ENCODE results near the gene TTC24.
"Not testable (repeated sequence)": the region's sequence is repeated elsewhere in the genome, so short reads cannot be mapped to it uniquely, and the experiment has no call there.

Gene TTC24

DNA sequence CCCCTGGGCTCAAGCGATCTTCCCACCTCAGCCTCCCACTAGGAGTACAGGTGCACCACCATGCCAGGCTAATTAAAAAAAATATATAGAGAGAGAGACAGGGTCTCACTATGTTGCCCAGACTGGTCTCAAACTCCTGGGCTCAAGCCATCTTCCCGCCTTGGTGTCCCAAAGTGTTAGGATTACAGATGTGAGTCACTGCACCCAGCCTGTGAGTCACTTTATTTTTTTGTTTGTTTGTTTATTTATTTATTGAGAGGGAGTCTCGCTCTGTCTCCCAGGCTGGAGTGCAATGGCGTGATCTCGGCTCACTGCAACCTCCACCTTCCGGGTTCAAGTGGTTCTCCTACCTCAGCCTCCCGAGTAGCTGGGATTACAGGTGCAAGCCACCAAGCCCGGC is 8.4 kb downstream of the TTC24 start:
- DNase-seq (ENCODE audit: low read depth) = not testable (repeated sequence)

DNA sequence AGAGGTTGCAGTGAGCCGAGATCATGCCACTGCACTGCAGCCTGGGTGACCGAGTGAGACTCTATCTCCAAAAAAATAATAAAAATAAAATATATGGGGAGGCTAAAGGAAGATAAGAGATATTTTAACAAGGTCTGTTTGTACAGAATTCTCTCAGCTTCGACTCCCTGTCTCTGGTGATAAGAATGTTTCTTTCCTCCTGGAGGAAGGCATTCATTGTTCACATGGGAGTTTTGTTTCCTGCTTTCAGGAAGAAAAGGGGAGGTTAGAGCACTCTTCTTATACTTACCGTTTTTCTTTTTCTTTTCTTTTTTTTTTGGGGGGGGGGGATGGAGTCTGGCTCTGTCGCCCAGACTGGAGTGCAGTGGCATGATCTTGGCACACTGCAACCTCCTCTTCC is 10.0 kb downstream of the TTC24 start:
- DNase-seq (ENCODE audit: low read depth) = no peak

DNA sequence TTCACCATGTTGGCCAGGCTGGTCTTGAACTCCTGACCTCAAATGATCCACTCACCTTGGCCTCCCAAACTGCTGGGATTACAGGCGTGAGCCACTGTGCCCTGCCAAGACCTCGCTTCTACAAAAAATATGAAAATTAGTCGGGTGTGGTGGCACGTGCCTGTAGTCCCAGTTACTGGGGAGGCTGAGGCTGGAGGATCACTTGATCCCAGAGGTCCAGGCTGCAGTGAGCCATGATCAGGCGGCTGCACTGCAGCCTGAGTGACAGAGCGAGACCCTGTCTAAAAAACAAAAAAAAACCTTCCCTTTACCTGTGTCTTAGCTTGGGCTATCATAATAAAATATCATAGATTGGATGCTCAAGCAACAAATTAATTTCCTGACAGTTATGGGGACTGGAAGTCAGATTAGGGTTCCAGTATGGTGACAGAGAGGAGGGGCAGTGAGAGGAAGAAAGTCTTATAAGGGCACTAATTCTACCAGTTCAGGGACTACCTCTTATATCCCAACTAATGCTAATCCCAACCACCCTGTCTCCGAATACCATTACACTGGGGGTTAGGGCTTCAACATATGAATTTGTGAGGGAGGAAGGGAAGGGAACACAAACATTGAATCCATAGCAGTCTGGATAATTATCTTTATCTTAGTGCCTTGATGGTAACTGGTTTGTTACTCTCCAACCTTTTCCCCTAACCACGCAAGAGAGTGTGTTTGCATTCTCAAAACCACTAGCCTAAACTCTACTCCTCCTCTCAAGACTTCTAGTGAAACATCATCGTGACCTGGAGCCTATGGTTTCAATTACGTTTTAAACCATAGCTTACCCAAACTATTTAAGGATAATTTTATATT is 11.0 kb downstream of the TTC24 start:
- DNase-seq (ENCODE audit: low read depth) = no peak

- DNase-seq (ENCODE audit: low read depth) = no peak
Observed at GRCh38 chr1:156591181-156591431, 11.6 kb downstream of the TTC24 start.

- DNase-seq (ENCODE audit: low read depth) = peak; percentile 52
Observed at GRCh38 chr1:156591432-156592157, 12.1 kb downstream of the TTC24 start, which contains the start of gene NAXE. NAXE (plus strand) TSS chr1:156591776; CDS start chr1:156591805, 29 bp downstream.

- DNase-seq (ENCODE audit: low read depth) = no peak
Observed at GRCh38 chr1:156592158-156592909, 12.8 kb downstream of the TTC24 start.

DNA sequence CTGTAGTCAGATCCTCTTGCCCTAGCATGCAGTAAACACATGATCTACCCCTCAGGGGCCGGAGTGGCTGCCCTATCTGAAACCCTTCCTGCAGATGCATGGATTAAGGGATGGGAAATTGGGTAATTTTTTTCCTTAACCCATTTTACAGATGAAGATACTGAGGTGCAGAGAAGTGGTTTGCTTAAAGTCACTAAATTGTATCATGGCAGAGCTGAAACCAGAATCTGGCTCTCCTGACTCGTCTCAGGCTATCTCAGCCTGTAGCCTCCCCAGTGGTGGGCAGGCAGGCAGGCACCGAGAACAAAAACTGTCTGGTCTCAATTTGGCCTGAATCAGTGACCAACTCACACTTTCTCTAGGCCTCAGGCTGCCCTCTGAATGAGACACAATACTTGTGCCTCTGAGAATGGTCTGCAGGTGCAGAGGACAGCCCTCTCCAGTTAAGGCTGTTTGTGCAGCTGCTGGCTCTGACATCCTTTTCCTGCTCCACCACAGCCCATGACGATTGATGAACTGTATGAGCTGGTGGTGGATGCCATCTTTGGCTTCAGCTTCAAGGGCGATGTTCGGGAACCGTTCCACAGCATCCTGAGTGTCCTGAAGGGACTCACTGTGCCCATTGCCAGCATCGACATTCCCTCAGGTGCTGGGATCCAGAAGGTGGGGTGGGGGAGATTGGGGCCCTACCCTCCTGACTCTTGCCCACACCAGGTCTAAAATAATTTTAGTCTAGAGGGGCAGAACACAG is 13.6 kb downstream of the TTC24 start:
- DNase-seq (ENCODE audit: low read depth) = no peak

GRCh38 chr1:156593661-156593989 is 14.1 kb downstream of the TTC24 start:
- no peak for DNase-seq (ENCODE audit: low read depth)

DNA sequence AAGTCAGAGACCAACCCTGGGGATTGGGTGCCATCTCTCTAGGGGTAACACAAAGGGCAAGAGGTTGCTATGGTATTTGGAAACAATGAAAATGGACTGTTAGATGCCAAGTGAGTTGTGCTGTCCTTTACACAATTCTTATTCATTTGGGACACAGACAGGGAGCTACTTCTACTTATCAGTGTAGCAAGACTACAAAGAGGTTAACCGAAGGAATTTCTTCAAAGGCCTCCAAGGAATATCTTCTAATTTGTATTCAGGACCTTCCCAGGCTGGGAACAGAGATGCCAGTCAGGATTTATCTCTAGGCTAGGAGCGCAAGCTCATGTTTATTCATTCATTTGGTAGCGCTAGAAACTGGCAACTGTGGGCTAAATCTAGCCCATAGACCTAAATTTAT is 14.7 kb downstream of the TTC24 start:
- DNase-seq (ENCODE audit: low read depth) = no peak

- no peak for DNase-seq (ENCODE audit: low read depth)
Observed at GRCh38 chr1:156595016-156595415, 15.5 kb downstream of the TTC24 start.

DNA sequence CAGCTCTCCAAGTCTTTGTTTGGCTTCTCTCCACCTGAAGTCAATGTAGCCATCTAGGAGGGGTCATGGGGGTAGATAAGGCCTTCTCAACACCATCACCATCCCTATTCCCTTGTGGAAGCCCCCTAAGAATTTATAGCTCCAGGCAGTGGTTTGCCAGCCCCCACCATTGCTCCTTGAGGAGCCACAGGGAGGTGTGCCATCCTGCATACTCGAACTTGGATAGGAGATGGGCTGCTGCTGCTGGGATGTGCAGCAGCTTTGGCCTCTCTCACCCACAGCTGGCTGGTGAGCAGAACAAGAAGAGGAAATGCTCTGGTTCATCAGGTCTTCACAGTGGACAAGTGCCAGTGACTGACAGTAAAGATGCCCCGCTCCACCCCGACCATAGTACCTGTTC is 16.9 kb downstream of the TTC24 start:
- no peak for DNase-seq (ENCODE audit: low read depth)

DNA sequence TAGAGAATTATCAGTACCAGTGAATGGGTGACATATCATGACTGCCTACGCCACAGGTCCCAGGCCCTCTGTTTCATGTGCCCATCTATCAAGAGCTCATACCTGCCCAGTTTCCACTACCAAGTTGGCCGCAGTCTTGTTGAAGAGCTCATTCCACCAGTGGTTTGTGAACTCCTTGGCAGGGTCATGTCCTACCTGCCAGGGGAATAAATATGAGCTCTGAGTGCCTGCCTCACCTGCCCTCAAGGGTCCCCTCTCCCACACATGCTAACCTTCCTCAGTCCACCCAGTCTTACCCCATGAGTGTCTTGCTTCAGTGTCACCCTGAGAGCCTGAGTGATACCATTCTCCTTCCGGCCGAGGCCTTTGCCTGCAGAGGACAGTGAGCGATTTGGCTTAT is 18.6 kb downstream of the TTC24 start:
- no peak for DNase-seq (ENCODE audit: low read depth)

DNA sequence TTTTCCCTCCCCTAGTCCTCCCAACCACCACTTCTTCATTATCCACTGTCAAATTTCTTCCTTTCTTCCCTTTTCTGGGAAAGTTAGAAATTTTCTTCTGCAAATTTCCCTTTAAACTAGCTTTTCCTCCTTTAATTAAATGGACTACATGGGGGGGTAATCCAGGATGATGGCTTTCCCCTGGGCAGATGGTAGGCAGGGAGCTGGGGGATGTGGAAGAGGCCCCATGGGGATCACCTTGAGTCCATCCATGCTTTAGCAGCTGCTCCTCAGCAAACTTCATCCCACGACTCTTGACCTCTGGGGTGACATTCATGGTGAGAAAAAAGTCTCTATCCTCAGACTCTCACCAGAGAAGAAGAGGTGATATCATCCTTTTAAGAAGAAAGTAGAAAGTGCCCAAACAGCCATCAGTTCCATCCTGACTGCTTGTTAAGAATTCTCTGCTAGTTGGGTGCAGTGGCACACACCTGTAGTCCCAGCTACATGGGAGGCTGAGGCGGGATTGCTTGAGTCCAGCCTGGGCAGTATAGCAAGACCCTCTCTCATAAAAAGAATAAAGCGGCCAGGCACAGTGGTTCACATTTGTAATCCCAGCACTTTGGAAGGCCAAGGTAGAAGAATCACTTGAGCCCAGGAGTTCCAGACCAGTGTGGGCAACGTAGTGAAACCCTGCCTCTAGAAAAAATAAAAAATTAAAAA is 19.4 kb downstream of the TTC24 start:
- DNase-seq (ENCODE audit: low read depth) = no peak

DNA sequence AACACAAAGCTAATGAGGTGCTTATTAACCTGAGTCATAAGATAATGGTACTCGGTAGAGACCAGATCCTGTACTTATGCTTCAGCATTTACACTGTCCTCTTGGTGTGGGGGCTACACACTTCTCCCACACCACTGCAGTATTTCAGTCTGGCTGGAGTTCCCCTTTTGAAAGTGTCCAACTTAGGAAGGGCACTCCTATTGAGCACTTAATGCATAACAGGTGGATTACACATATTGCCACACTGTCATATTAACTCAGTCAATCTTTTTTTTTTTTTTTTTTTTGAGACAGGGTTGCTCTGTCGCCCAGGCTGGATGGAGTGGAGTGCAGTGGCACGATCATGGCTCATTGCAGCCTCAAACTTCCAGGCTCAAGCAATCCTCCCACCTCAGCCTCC is 20.3 kb downstream of the TTC24 start:
- DNase-seq (ENCODE audit: low read depth) = peak; percentile 30

DNA sequence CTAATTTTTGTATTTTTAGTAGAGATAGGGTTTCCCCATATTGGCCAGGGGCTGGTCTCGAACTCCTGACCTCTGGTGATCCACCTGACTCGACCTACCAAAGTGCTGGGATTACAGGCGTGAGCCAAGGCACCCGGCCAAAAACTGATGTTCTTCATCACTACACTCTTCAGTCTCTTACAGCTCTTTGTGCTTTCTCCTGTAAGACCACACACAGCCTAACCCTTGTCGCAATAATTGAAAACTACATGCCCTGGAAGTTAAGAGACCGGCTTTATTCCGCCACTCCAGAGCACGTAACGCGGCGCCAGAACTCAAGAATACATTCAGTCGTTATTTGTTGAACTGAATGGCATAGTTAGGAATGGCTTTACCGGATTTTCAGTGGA is 21.2 kb downstream of the TTC24 start:
- no peak for DNase-seq (ENCODE audit: low read depth)

DNA sequence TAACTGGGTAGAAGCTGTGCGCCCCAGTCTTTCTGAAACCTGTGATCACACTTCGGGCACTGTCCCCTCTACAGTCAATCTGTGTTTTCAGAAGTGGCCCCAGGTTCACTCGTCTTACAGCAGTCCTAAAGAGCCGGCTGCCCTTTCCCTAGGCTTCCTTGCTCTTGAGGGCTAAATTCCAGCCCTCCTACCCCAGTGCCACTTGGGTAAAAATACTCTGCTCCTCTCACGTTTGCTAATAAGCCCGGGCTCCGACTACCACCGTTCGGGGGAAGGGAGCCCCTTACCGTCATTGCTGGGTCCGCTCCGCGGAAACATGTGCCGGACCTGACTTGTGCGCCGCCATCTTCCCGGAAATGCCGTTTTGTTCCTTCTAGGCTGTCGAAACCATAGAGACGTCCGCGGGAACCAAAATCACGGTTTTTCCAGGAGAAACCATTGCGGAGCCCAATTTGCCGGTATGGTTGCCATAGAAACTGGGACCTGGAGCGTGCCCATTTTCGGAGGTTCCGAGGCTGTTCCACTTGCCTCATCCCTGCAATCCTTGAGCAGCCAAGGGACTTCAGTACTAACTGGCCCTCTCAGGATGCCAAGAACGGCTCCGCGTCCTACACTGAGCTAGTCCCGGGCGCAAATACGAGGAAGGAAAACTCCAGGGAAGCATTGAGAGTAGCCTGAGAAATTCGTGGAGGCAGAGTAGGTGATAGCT is 21.8 kb downstream of the TTC24 start, which contains the start of gene GPATCH4:
Gene GPATCH4, minus strand, starts transcription at position 358 of the 709 bp plus-strand sequence.
- DNase-seq (ENCODE audit: low read depth) = peak; percentile 90

GRCh38 chr1:156601892-156602291 is 22.4 kb downstream of the TTC24 start:
- no peak for DNase-seq (ENCODE audit: low read depth)

DNA sequence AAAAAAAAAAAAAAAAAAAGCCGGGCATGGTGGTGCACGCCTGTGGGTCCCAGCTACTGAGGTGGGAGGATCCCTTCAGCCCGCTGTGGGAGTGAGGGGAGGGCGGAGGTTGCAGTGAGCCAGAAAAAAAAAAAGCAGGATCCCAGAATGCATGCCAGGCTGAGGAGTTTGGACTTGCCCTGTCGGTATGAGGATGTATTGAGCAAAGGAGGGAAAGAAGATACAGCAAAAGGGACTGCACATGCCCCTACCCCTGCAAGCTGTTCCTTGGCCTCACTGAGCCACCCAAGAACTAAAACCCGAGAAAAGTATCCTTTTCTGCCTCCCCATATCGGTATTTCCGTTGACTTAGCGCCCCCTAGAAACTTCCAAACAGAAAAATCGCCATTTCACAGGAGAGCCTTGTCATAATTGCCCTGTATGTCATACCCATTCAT is 23.1 kb downstream of the TTC24 start:
- no peak for DNase-seq (ENCODE audit: low read depth)

GRCh38 chr1:156607344-156607743 is 27.8 kb downstream of the TTC24 start:
- DNase-seq (ENCODE audit: low read depth) = not testable (repeated sequence)

GRCh38 chr1:156608036-156608674 is 28.6 kb downstream of the TTC24 start:
- peak; percentile 73 for DNase-seq (ENCODE audit: low read depth)
